SK-N-SH treated with all-trans-retinoic acid at 6 μM for 48 hours (cell line): Measurements from ENCODE around the gene FARSB.

Source experiments
- ATAC-seq: fragments of 200-7000 bp; cut with Tn5 transposase; 3 replicates; pipeline ENCODE4 v1.9.1; 2020; ENCODE audit warnings: mild to moderate bottlenecking, moderate library complexity
- ARNTL ChIP-seq: fragments of 450-650 bp; formaldehyde crosslinking; IDR thresholded peaks from 2 replicates; pipeline ENCODE4 v1.5.0; 2020; ENCODE audit warnings: low read depth, mild to moderate bottlenecking, moderate library complexity, borderline replicate concordance
- BACH2 ChIP-seq: fragments of 250-450 bp; sonication (Bioruptor Pico); IDR thresholded peaks from 2 replicates; pipeline ENCODE4 v1.9.0; 2021; ENCODE audit warnings: mild to moderate bottlenecking, borderline replicate concordance
- CREB5 ChIP-seq: fragments of 250-450 bp; sonication (Bioruptor Pico); IDR thresholded peaks from 2 replicates; pipeline ENCODE4 v1.5.1; 2020; ENCODE audit warnings: low read depth, mild to moderate bottlenecking, moderate library complexity
- CSDC2 ChIP-seq: fragments of 250-450 bp; sonication (Bioruptor Pico); IDR thresholded peaks from 2 replicates; pipeline ENCODE4 v1.5.0; 2020; ENCODE audit warnings: mild to moderate bottlenecking, moderate library complexity
- CSRNP3 ChIP-seq: fragments of 250-450 bp; sonication (Bioruptor Pico); IDR thresholded peaks from 2 replicates; pipeline ENCODE4 v1.5.1; 2021; ENCODE audit warnings: mild to moderate bottlenecking, moderate library complexity
- ESRRG ChIP-seq: fragments of 250-450 bp; sonication (Bioruptor Pico); IDR thresholded peaks from 2 replicates; pipeline ENCODE4 v1.6.1; 2021; ENCODE audit warnings: mild to moderate bottlenecking
- GLIS3 ChIP-seq: fragments of 250-450 bp; sonication (Bioruptor Pico); IDR thresholded peaks from 2 replicates; pipeline ENCODE4 v1.5.0; 2020; ENCODE audit warnings: mild to moderate bottlenecking, moderate library complexity
- ISL1 ChIP-seq: fragments of 250-450 bp; sonication (Bioruptor Pico); IDR thresholded peaks from 2 replicates; pipeline ENCODE4 v2.1.2; 2022; ENCODE audit warnings: mild to moderate bottlenecking, moderate library complexity
- OSR1 ChIP-seq: fragments of 250-450 bp; sonication (Bioruptor Pico); IDR thresholded peaks from 2 replicates; pipeline ENCODE4 v1.8.0; 2022; ENCODE audit warnings: moderate library complexity, mild to moderate bottlenecking, inconsistent platforms
- PATZ1 ChIP-seq: fragments of 250-450 bp; sonication (Bioruptor Pico); IDR thresholded peaks from 2 replicates; pipeline ENCODE4 v1.8.0; 2020; ENCODE audit warnings: mild to moderate bottlenecking, moderate library complexity, borderline replicate concordance
- POU6F1 ChIP-seq: fragments of 250-450 bp; sonication (Bioruptor Pico); IDR thresholded peaks from 2 replicates; pipeline ENCODE4 v1.8.0; 2021; ENCODE audit warnings: low read depth, mild to moderate bottlenecking, moderate library complexity, borderline replicate concordance
- PPARA ChIP-seq: fragments of 250-450 bp; sonication (Bioruptor Pico); IDR thresholded peaks from 2 replicates; pipeline ENCODE4 v1.5.0; 2020; ENCODE audit warnings: mild to moderate bottlenecking, borderline replicate concordance
- RARB ChIP-seq: fragments of 250-450 bp; sonication (Bioruptor Pico); IDR thresholded peaks from 2 replicates; pipeline ENCODE4 v1.8.0; 2021; ENCODE audit warnings: mild to moderate bottlenecking, moderate library complexity
- SNAI2 ChIP-seq: fragments of 250-450 bp; sonication (Bioruptor Pico); IDR thresholded peaks from 2 replicates; pipeline ENCODE4 v1.5.0; 2020; ENCODE audit warnings: mild to moderate bottlenecking, moderate library complexity
- TCF4 ChIP-seq: fragments of 250-450 bp; sonication (Bioruptor Pico); IDR thresholded peaks from 2 replicates; pipeline ENCODE4 v1.8.0; 2021; ENCODE audit warnings: mild to moderate bottlenecking, moderate library complexity, borderline replicate concordance
- TOX ChIP-seq: fragments of 250-450 bp; sonication (Bioruptor Pico); IDR thresholded peaks from 2 replicates; pipeline ENCODE4 v1.8.0; 2021; ENCODE audit warnings: mild to moderate bottlenecking, moderate library complexity, borderline replicate concordance
- TSHZ2 ChIP-seq: fragments of 250-450 bp; sonication (Bioruptor Pico); IDR thresholded peaks from 2 replicates; pipeline ENCODE4 v1.5.0; 2020; ENCODE audit warnings: mild to moderate bottlenecking, moderate library complexity
- ZC3H10 ChIP-seq: fragments of 250-450 bp; sonication (Bioruptor Pico); IDR thresholded peaks from 2 replicates; pipeline ENCODE4 v1.5.1; 2021; ENCODE audit warnings: mild to moderate bottlenecking, moderate library complexity
- ZFP3 ChIP-seq: fragments of 250-450 bp; sonication (Bioruptor Pico); IDR thresholded peaks from 2 replicates; pipeline ENCODE4 v1.5.0; 2020; ENCODE audit warnings: mild to moderate bottlenecking, moderate library complexity
- ZFP30 ChIP-seq: fragments of 450-650 bp; formaldehyde crosslinking; IDR thresholded peaks from 2 replicates; pipeline ENCODE4 v1.5.0; 2022; ENCODE audit warnings: mild to moderate bottlenecking, moderate library complexity
- ZNF565 ChIP-seq: fragments of 450-650 bp; formaldehyde crosslinking; conservative IDR thresholded peaks from 2 replicates; pipeline ENCODE4 v1.5.0; 2020; ENCODE audit warnings: low read depth, mild to moderate bottlenecking, moderate library complexity
- ZNF70 ChIP-seq: fragments of 450-650 bp; formaldehyde crosslinking; IDR thresholded peaks from 2 replicates; pipeline ENCODE4 v1.5.0; 2020; ENCODE audit warnings: mild to moderate bottlenecking, moderate library complexity
- ZNF8 ChIP-seq: fragments of 450-650 bp; formaldehyde crosslinking; IDR thresholded peaks from 2 replicates; pipeline ENCODE4 v1.5.0; 2020; ENCODE audit warnings: mild to moderate bottlenecking, moderate library complexity

FARSB gene

GRCh38 chr2:222572751-222573174 is 83.1 kb downstream of the FARSB start:
- TF ChIP-seq ZC3H10 = no peak
- TF ChIP-seq ZFP30 = no peak
- no peak for TF ChIP-seq ARNTL (CRISPR knock-in tag)
- no peak for TF ChIP-seq CSDC2 (CRISPR knock-in tag)
- no peak for TF ChIP-seq SNAI2 (CRISPR knock-in tag)
- peak; percentile 55 for ATAC-seq

GRCh38 chr2:222572264-222572721 is 83.6 kb downstream of the FARSB start:
- TF ChIP-seq CSDC2 (CRISPR knock-in tag) (no peak), BACH2 (no peak), TCF4 (CRISPR knock-in tag) (no peak), OSR1 (CRISPR knock-in tag) (no peak), PPARA (CRISPR knock-in tag) (no peak), CSRNP3 (CRISPR knock-in tag) (no peak), ZC3H10 (no peak), GLIS3 (CRISPR knock-in tag) (no peak), ESRRG (no peak), ZFP3 (CRISPR knock-in tag) (no peak), CREB5 (CRISPR knock-in tag) (no peak), TOX (CRISPR knock-in tag) (no peak), ZFP30 (no peak), SNAI2 (CRISPR knock-in tag) (no peak), ZNF565 (CRISPR knock-in tag) (no peak), ZNF70 (CRISPR knock-in tag) (no peak), ISL1 (CRISPR knock-in tag) (no peak)

GRCh38 chr2:222569826-222570225 is 86.1 kb downstream of the FARSB start:
- peak; percentile 69 for ATAC-seq
- TF ChIP-seq TOX (CRISPR knock-in tag) = no peak
- peak; percentile 76 for TF ChIP-seq ISL1 (CRISPR knock-in tag)
- TF ChIP-seq SNAI2 (CRISPR knock-in tag) = no peak
- TF ChIP-seq ZFP3 (CRISPR knock-in tag) = no peak
- TF ChIP-seq POU6F1 (CRISPR knock-in tag) = no peak
- TF ChIP-seq TSHZ2 = no peak

More at GRCh38 chr2:222572264-222572721, 83.6 kb downstream of the FARSB start:
- peak; percentile 18; the same call in 2 of the 3 replicates for ATAC-seq

GRCh38 chr2:222568865-222569264 is 87.0 kb downstream of the FARSB start:
- TF ChIP-seq ZFP30 (no peak), POU6F1 (CRISPR knock-in tag) (no peak), SNAI2 (CRISPR knock-in tag) (no peak), ZNF70 (CRISPR knock-in tag) (no peak), ISL1 (CRISPR knock-in tag) (no peak), TCF4 (CRISPR knock-in tag) (no peak), BACH2 (no peak), ESRRG (no peak), ARNTL (CRISPR knock-in tag) (no peak), CREB5 (CRISPR knock-in tag) (no peak), ZFP3 (CRISPR knock-in tag) (no peak), PATZ1 (CRISPR knock-in tag) (no peak), ZC3H10 (no peak), RARB (no peak), ZNF8 (no peak)
- peak; percentile 81 for ATAC-seq
